Stimulated activated CD8-positive, alpha-beta memory T cell treated with anti-CD3 and anti-CD28 coated beads, Interleukin-12 subunit alpha, Interleukin-12 subunit beta, amount 100 ng/mL, for 4 hours (primary cell): ENCODE measurements around the gene CRYGC.

Source experiments
- DNase-seq: peaks from one replicate; pipeline ENCODE4 v3.0.0-alpha.2; 2020; ENCODE audit warnings: low read depth

The CRYGC gene

DNA sequence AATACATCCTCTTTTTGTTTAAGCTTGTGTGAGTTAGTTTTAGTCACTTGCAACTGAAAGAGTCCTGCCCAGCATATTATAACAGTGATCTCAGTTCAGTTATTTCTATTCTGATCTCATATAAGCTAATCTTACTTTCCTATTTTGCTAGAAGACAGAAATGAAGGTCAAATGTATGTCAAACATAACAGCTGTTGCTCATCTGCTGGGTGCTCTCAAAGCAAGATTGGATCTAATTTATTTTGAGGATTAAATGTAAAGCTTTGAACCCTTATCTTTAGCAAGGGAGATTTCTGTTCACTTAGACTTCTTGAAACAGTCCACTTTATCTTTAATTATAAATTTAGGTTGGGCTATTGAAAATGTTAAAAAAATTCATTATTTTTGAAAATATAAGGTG lies 36.5 kb downstream of the CRYGC start:
- DNase-seq, result no peak

DNA sequence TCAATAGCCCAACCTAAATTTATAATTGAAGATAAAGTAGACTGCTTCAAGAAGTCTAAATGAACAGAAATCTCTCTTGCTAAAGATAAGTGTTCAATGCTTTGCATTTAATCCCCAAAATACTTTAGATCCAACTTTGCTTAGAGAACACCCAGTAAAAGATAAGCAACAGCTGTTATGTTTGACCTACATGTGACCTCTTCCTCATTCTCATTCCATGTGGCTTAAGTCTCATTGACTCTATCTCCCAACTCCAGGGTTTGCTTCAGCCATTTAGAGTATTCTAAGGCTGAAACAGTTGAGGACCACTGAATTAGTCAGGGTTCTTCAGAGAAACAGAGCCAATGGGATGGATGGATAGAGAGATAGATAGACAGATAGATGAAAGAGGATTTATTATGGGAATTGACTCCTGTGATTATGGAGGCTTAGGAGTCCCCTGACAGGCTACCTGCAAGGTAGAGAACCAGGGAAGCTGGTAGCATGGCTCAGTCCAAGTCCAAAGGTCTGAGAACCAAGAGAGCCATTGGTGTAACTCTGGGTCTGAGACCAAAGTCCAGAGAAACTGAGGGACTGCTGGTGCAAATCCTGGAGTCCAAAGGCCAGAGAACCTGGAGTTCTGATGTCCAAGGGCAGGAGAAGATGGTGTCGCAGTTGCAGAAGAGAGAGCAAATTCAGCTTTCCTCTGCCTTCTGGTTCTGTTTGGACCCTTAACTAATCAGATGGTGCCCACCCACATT lies 37.4 kb downstream of the CRYGC start:
- DNase-seq, result no peak

DNA sequence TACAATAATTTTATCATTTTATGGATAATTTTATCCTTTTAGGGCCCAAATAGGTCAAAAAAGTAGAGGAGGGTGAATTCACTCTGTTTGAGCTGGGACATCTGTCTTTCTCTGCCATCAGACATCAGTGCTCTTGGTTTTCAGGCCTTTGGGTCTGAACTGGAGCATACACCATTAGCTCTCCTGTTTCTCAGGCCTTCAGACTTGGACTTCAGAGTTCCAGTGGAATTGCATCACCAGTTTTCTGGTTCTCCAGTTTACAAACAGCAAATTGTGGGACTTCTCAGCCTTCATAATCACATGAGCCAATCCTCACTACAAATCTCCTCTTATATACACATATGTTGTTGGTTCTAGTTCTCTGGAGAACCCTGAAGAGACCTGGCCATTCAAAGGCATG lies 39.2 kb downstream of the CRYGC start:
- no peak for DNase-seq

DNA sequence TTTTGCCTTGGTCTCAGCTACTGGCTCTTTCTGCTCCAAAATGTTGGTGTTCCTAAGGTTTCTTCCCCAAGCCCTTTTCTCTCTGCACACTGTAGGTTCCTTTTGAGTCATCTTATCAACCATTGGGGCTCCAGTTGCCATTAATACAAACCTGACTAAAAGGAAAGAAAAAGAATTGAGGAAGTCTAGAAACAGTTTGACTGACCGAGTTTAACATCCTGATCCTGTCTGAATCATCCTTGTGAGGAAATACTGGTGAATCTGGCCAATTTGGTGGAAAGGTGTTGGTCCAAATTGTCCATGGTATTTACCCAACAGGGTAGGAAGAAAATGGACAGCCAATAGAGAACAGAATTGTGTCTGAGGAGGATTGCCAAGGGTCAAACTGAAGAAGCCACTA lies 43.6 kb downstream of the CRYGC start:
- no peak for DNase-seq

DNA sequence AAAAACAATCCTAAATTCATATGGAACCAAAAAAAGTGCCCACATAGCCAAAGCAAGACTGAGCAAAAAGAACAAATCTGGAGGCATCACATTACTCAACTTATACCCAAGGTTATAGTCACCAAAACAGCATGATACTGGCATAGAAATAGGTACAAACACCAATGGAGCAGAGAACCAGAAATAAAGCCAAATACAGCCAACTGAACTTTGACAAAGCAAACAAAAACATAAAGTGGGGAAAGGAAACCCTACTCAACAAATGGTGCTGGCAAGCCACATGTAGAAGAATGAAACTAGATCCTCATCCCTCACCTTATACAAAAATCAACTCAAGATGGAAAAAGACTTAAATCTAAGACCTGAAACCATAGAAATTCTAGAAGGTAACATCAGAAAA lies 45.8 kb downstream of the CRYGC start:
- no peak for DNase-seq
